Ovary (tissue), 3 donors: Measurements from ENCODE around the gene CDX4.

Experiments
- POLR2A ChIP-seq: fragments of 450-650 bp; IDR thresholded peaks from one replicate; pipeline ENCODE4 v1.6.1; 2017; ENCODE audit warnings: antibody characterized with exemption, mild to moderate bottlenecking, moderate library complexity
- TF ChIP-seq, protein P1 (sequence below), 3 donors: fragments of 450-650 bp in 2 of 3; fragments of 200-600 bp in 1 of 3; IDR thresholded peaks; one replicate each; pipeline versions ENCODE4 v1.5.1 to v1.8.0; 2016 to 2022; ENCODE audit warnings: antibody characterized with exemption in 3 of 3, mild to moderate bottlenecking in 1 of 3
- donor health status: DM: no; HTN: no; CAD: no.

DNA sequence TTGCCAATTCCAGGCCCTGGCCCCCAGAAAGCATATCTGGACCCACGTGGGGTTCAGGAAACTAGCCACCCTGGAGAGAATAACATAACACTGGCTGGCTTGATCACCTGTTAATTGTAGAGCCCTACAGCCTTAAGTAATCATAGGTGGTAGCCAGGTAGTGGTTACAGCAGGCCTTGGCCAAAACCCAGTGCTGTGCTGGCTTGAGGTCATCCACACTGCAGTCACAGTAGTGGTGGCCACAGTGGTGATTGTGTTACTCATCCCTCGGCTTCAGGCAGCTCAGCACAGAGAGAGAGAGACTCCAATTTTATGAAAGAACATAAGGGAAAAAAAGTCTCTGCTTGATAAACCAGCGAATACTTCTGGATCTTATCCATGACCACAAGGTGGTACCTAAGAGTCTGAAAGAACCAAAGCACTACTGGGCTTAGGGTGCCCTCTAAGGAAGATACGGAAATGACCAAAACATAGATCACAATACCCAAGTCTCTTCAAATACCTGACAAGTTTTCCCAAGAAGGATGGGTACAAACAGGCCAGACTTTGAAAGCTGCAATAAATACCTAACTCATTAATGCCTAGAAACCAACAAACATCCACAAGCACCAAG, 46.6 kb upstream of the CDX4 start:
- TF ChIP-seq, protein P1, sequence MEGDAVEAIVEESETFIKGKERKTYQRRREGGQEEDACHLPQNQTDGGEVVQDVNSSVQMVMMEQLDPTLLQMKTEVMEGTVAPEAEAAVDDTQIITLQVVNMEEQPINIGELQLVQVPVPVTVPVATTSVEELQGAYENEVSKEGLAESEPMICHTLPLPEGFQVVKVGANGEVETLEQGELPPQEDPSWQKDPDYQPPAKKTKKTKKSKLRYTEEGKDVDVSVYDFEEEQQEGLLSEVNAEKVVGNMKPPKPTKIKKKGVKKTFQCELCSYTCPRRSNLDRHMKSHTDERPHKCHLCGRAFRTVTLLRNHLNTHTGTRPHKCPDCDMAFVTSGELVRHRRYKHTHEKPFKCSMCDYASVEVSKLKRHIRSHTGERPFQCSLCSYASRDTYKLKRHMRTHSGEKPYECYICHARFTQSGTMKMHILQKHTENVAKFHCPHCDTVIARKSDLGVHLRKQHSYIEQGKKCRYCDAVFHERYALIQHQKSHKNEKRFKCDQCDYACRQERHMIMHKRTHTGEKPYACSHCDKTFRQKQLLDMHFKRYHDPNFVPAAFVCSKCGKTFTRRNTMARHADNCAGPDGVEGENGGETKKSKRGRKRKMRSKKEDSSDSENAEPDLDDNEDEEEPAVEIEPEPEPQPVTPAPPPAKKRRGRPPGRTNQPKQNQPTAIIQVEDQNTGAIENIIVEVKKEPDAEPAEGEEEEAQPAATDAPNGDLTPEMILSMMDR (IDR thresholded peaks at IDR 0.05), result no peak
- no peak for TF ChIP-seq POLR2A
